DND-41 (cell line): ENCODE measurements around the gene PALM.

ENCODE experiments used
- CTCF ChIP-seq: IDR thresholded peaks from 2 replicates; pipeline ENCODE4 v1.5.1; 2012; ENCODE audit warnings: borderline replicate concordance, low read length, moderate library complexity, mild to moderate bottlenecking; ENCODE audit not compliant: poor library complexity, severe bottlenecking; ENCODE audit errors: extremely low read depth
- EZH2 ChIP-seq: IDR thresholded peaks from 3 replicates; pipeline ENCODE4 v1.6.1; 2012; ENCODE audit warnings: borderline replicate concordance, low read depth, mild to moderate bottlenecking, moderate library complexity, low read length, inconsistent platforms; ENCODE audit not compliant: severe bottlenecking

- TF ChIP-seq CTCF (no peak), EZH2 (no peak)
Measured at GRCh38 chr19:784541-784940, 75.8 kb downstream of the PALM start.
